DOHH2 (cell line): Measurements from ENCODE around the gene ATP5F1A.

ENCODE experiments used
- CTCF ChIP-seq: fragments of 200-600 bp; sonication (generic); IDR thresholded peaks from one replicate; pipeline ENCODE4 v1.5.1; 2014; ENCODE audit warnings: antibody characterized with exemption, mild to moderate bottlenecking, low read depth, low read length; ENCODE audit not compliant: poor library complexity, severe bottlenecking
- EZH2phosphoT487 ChIP-seq: fragments of 200-600 bp; sonication (generic); IDR thresholded peaks from 2 replicates; pipeline ENCODE4 v1.6.1; 2017; ENCODE audit warnings: borderline replicate concordance, mild to moderate bottlenecking, antibody characterized with exemption, low read length, moderate library complexity, mixed read lengths

- TF ChIP-seq CTCF (no peak), EZH2phosphoT487 (no peak)
These were observed 15.7 kb upstream of the ATP5F1A start for GRCh38 chr18:46113751-46114150.
